OCI-LY7 (cell line): ENCODE data around the gene COMP.

ENCODE experiments used
- CTCF ChIP-seq: fragments of 200-600 bp; sonication (generic); conservative IDR thresholded peaks from 2 replicates; pipeline ENCODE4 v1.5.1; 2014; ENCODE audit warnings: mild to moderate bottlenecking, antibody characterized with exemption, low read length, moderate library complexity, mixed read lengths
- EZH2phosphoT487 ChIP-seq: fragments of 200-600 bp; sonication (generic); IDR thresholded peaks from 2 replicates; pipeline ENCODE4 v1.6.1; 2018; ENCODE audit warnings: low read depth, borderline replicate concordance, mild to moderate bottlenecking, mixed run types, antibody characterized with exemption, low read length, moderate library complexity, mixed read lengths

DNA sequence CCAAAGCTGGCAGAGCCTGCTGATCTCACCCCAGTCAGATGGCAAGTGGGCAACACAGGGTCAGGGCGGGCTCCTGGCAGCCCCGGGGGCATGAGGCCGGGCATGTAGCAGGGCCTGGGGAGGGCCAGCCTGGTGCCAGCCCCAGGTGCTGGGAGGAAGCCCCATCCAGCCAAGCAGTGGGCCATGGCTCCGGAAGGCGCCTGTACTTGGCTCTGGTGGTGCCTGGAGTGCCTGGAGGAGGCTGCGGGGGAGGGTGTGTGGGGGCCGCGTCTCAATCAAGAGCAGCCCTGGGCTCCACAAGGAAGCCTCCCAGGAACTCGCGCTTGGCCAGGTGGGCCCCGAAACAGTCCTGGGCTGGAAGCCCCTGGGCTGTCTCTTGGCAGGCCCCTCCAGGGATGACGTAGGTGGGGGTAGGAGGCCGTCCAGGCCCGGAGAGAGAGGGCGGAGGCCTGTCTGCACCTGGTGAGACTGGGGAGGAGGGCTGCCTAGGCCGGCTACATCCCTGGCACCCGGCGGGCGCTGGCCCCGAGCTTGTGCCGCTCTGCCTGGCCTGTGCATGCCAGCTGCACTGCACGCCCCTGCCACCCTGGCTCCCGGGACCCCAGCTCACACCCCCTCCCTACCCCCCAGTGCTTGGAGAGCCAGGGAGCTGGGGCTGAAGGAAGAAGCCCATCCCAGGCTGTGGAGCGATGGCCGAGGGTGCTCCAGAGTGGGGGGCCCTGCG, 45.9 kb downstream of the COMP start:
- no peak for TF ChIP-seq CTCF
- no peak for TF ChIP-seq EZH2phosphoT487
